GM21390 (cell line): ENCODE results near the gene BACH1.
A peak's percentile ranks its signal among the peaks of the same experiment; 100 is the strongest.

Source experiments
- ATAC-seq: cut with Tn5 transposase; IDR thresholded peaks from one replicate; pipeline ENCODE4 v1.9.1; 2021; ENCODE audit not compliant: unreplicated experiment

The BACH1 gene

DNA sequence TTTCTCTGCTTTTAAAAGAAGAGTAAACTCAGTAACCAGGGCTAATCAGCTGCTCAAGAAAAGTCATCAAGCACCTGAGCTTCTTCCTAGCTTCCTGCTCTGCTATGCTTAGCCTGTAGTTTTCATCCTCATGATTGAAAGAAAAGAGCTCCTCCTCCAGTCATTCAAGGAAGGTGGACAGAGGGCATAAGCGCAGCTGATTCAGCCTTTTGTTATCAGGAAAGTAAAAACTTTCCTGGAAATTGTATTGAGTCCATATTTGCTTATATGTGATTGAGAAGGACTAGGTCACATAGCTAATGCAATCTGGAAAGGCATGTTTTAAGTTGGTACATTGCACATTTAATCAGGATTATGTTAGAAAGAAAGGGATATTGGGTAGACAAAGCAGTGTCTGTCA lies 8.5 kb upstream of the BACH1 start:
- ATAC-seq = no peak

DNA sequence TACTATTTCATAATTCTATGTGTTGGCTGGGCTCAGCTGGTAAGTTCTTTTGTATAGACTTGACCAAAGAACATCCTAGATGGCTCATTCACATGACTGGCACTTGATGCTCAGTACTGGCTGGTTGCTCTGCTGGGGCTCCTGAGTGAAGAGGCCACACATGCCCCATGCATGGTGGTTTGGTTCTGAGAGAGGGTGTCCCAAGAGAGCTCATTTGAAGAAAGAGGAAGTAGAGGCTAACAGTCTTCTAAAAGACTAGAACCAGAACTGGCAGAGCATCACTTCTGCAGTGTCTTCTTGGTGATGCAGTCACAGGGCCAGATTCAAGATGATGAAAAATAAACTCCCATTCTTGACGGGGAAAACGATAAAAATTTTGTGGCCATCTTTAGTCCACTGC lies 5.2 kb upstream of the BACH1 start:
- ATAC-seq = peak; percentile 88

DNA sequence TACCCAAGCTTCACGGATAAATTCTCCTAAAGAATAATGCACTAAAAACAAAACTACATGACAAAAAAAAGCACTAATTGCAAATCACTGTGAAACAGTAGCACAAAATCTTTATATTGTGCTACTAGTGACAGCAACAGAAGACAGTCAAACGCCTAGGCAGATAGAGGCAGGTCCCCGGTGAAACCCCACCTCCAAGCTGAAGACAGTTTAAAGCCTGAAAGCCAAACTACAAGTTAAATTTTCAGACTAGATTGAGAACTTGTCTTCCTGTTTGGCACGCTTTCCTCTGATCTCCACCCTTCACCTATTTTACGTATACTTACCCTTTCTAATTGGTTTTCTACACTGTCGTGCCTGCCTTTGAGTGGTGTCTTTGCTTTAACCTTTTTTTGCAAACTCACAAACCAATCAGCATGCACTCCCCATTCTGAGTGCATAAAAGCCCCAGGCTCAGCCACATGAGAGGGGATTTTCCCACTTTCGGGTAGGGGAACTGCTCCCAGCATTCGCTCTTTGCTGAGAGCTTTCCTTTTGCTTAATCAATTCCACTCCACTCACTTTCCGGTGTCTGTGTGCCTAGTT lies 3.6 kb upstream of the BACH1 start:
- no peak for ATAC-seq

DNA sequence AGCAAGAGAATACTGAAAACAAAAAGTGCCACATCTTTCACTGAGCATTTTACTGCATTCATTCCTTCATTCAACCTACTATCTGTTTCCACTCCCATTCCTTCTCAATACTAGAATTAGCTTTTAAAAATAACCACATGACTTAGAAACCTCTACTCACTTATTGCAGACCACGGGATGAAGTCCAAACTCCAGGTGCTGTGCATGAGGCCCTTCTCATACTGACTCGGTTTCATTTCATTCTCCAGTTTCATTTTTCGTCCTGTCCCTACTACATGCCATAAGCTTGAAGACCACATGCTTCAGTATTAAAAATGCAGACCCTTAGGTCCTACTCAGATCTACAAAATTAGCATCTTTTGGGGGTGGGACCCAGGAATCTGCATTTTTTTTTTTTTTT lies 2.3 kb upstream of the BACH1 start:
- no peak for ATAC-seq

DNA sequence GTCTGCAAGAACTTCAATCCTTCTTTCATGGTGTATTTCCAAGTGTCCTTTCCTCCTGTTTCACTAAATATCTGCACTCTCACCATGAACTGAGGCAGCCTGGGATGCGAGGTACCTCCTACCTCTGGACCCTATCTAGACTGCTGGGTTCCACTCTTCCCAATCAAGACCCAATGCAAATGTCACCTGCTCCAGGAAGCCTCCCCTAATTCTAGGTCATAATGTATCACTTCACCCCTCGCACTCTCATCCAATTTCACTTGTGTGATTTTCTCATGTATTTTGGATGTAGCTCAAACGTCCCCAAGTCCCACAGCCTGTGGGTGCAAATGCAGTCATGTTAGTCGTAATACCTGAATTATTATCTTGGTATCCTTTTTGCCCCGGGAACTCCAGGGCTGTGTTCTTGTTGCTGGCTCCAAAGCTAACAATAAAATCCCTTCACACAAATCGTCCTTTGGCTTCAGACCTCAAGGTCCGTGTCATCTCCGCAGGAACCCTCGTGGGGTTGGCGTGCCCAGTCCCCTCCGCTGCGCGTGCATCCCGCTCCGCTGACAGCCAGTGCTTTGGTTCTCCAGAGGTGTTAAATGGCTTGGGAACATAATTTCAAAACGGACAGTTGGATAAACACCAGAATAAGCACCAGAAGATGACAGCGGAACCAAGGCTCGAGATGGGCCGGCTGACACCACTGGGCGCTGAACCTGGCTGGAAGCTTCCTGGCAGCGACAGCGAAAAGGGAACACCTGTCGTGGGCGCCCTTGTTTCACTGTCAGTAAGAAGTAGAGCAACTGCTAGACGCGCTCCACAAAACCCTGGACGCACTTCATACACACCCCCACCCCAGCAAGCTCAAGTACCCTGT lies 1.0 kb upstream of the BACH1 start:
- no peak for ATAC-seq

DNA sequence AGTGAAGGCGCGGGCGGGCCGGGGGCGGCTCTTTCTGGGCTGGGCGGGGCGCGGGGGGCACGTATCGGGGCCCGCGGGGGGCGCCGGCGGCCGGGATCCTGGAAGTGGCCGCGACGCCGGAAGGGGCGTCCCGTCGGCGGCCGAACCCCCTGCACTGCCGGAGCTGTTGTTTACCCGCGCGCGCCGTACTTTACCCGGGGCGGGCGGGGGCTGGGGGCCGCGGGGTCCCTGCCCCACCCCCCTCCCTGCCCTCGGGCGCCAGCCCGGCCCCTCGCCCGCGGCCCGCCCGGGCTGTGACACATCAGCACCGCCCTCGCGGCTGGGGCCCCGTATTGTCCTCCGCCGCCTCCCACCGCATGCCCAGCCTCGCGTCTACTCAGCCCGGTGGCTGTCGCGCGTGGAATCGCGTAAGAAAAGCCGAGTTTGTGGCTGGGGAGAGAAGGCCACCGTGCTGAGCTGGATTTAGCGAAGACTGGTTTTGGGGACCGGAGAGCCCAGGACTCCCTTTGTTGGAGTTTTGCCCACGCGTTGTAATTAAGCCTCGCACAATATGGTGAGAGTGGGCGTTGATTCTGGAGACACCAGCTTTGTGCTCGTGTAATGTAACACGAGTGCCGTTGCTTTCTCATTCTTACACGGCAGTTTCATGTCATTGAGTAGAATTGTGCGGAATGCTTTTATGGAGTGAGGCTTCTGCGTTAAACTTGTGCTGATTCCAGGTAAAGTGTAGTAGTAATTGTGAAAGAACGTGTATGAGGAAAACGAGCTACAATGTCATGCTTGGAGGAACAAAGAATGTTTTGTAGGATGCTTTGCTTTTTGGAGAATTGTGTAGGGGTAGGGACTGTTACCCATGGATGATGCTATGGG lies 559 bp downstream of the BACH1 start:
- ATAC-seq = peak; percentile 12

DNA sequence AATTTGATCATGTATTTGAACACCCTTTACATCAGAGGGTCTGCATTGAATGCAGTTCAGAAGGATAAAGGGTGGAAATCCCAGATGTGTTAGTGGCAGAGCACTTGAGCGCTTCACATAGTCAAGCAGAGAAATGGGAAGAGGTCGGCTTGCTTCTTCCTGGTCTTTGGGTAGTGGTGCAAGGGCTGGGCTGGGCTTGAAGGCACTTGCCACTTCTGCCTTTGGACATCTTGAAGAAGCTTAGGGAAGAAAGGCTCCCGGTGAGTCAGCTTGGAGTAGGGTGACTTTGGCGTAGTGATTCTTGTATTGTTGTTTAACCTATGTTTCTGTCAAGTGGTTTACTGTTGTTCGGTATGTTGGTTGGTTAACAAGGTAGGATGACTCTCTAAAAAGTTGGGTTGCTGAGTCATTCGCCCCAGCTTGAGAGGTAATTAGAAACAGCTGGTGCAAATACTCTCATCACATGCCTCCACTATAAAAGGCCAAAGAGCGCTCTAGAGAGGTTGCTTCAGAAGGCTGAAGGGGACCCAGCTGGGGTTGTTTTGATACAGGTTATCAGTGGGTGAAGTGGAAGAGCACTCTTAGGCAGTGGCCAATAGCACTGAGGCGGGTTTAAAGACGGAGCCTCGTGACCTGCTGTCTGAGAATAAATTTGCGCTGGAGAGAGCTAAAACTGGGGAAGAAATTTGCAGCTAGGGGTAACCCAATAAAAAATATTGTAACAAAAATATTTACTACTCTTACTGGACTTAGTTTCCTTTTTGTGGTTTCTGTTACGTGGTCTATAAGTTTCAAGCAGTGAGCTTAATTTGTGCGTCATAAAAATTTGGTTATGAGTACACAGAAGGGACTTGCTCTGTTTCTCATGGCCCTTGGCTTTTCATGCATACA lies 1.4 kb downstream of the BACH1 start:
- peak; percentile 70 for ATAC-seq

DNA sequence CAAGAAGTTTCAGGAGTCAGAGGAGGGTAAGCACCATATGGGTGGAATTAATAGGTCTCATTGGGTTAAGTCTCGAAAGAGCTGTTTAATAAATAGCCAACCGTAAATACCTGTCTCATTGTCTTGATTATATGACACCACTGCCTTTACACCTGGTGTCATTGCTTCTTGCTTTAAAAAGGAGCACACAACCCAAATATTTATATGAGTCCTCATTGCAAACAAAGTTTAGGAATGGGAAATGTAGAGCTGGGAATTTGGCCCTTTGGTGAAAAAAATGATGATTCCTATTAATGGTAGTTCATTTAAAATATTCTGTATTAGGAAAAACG lies 2.1 kb downstream of the BACH1 start:
- ATAC-seq = no peak

DNA sequence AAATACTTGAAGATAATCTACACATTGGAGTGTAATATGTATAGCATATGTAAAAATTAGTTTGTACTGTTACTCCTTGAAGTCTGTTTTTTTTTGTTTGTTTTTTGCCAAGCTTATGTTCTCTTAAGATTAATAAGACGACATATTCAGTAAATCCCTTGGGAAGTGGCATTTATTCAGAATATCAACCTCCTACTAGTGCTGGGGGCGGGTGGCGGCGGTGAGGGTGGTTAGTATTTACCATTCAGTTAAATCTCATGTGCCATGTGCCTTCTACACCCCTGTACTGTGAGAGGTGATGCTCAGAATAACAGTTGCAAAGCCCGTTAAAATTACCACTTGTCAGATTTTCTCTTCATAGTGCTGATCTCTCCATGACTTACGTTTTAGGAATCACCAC lies 3.0 kb downstream of the BACH1 start:
- no peak for ATAC-seq

DNA sequence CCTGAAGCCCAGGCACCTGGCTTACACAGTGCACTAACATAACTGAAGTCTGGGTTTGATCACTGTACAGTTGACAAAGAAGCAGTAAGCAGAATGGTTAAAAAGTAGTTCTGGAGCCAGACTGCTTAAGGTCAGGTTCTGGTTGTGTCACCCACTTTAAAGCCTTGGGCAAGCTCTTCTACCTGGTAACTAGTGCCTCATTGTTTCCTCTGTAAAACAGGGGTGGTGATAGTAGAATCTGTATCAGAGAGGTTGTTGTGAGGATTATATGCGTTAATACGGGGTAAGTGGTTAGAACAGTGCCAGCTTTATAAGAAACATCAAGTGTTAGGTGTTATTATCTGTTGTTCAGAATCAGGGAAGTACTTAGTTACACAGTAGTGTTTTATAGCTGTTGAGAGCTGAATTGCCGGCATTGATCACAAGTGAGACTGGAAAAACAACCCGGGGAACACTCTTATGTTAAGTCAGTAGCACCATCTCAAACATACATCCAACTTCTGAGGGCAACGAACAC lies 3.7 kb downstream of the BACH1 start:
- ATAC-seq = no peak

DNA sequence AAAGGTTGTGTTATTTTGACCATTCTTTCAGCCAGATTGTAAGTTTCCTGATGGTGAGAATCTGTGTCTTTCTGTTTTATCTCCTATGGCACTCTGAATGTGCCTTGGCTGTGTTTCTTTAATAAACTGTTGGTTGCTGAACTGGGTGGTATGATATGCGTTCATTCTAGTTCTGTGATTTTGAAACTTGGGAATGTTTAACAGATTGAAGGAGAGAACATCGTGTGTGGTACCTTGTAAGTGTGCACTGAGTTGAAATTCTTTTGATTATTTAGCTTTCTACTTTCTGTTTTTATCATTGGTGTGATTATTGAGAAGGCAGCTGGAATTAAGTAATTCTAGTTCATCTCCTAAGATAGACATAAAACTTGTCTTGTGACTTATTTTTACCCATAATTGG lies 4.6 kb downstream of the BACH1 start:
- ATAC-seq = no peak

DNA sequence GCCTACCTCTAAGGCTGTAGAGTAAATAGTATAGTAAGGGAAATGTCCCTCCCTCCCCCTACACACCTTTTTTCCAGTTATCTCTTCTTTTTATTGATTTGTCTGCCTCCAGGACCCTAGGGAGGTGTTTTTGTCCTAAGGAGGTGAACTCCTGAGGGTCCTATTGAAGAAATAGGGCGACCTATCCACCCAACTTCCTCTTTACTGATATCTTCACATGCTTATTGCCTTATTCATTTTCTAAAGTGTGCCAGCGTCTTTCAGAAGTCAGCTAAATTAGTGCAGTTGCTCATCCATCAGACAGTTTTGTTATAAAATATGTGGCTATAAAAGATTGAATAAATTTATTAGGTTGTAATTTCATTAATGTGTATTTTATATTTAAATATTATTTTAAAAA lies 5.9 kb downstream of the BACH1 start:
- no peak for ATAC-seq

DNA sequence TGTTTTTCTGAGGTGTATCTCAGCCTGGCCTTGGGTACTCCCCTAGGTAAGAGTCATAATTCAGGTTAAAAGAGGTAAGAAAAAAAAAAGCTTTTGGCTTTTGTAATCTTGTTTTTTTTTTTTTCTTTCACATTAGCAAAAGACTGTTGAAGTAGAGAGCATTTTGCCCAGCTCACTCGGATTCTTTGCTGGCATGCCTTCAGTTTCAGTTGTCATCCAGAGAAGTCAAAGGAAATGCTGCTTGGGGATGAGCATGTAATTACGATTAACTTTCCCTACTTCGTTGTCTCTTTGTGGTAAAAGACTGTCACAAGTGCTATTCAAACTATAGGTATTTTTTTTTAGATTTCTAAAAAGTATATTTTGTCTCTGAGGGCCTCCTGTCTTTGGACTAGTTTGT lies 6.3 kb downstream of the BACH1 start:
- no peak for ATAC-seq

DNA sequence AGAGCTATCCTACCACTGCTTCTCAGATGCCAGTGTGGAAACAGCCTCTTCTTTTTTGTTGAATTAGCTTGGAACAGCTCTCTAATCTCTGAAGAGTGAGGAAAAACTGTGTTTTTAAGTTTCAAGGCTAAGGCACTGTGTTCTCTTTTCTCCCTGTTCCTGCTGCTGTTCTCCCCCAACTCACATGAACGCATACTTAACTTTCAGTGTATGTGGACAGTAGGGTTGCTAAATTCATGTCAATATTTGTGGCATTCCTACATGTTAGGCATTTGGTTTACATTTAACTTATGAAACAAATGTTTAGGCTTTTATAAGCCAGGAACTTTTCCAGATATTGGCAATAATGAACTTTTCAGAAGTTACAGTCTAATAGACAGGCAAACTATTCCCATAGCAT lies 6.8 kb downstream of the BACH1 start:
- no peak for ATAC-seq

DNA sequence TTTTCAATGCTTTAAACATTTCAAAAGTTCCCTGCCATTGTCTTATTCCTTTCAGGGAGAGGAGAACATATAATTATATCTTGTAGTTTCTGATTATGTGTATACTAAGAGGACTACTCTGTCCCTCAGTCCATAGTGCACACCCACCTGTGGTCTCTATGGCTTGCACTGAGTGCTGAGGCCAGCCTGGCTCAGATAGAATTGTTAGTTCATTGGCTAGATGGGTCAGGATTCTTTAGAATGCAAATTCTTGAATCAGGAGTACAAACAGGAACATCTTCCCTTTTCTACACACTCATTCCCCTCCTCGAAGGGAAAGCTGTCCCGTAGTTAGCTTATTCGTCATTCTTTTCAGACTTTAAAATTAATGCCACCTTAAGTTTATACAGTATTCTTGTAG lies 8.2 kb downstream of the BACH1 start:
- no peak for ATAC-seq

DNA sequence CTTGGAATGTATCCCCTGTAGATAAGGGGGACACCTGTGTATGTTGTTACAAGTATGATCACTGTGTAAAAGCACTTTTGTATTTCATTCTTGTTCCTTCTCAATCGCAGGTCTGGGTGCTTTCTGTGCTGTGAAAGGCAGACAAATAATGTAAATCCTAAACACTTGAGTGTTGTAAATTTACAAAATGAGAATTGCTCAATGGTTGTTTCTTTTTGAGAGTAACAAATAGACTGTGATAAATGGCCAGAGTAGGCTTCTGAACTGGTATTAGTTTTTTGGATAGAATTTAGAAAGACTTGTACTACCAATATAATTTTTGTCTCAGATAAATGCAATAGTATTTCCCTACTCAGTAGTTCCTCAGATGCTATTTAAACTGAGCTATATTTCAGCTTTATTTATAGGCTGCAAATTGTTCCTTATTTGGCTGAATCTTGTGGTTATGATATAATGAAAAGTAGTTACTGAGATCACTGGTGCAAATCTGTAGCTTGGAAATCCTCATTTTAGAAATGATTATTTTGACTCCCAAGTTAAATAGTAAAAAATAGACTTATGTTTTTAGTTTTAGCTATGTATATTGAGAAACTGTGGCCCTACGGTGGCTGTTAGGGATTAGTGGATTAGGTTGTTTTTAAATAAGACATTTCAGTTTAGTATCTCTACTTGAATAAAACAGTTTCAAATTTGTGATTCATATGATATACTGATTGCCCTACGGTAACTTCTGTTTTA lies 9.2 kb downstream of the BACH1 start:
- ATAC-seq = no peak

DNA sequence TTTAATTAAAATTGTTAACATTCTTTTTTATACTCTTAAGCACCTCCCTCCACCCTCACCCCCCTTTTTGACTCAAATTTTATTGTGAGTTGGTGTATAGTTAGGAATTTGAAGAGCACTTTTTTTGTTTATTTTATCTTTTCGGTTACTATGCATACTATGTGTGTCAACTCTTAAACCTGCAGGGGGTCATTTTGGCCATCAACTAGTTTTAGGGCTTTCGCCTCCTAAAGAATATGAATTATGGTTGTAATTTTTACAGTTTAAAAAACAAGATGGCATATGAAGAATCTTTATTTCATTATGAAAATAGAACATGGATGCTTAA lies 9.7 kb downstream of the BACH1 start:
- ATAC-seq = no peak

DNA sequence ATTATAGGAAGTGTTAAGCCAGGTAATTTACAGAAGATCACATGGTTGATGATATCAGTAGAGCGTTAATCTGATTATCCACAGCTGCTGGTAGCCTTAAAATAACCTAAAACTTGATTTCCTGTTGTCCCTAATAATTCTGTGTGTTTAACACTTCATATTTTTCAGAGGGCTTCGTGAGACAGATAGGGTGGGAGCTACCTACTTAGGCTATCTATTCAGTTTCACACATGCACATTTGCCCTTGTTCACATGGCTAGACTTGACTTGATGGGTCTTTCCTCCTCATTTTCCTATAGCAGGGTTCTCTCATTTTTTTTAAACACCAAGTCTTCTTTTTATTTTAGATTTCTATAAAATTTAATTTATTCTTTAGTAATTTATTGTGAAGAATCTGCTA lies 11.0 kb downstream of the BACH1 start:
- ATAC-seq = no peak

DNA sequence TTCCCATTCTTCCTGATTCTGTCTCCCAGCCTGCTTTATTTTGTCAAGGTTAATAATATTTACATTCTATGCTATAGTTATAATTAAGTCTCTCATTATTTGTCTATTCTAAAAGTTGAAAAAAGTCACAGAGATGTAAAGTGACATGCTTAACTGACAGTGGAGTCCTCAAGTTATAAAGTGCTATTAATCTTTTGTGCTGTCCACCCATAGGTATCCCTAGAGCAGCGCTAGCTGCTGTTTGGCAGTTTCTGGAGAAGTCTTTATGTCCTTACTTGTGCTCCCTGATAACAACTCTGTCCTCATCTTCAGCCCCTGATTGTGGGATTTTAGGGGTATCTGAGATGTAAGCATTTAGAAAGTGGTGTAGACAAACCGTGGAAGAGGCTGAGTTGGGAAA lies 13.1 kb downstream of the BACH1 start:
- ATAC-seq = no peak

DNA sequence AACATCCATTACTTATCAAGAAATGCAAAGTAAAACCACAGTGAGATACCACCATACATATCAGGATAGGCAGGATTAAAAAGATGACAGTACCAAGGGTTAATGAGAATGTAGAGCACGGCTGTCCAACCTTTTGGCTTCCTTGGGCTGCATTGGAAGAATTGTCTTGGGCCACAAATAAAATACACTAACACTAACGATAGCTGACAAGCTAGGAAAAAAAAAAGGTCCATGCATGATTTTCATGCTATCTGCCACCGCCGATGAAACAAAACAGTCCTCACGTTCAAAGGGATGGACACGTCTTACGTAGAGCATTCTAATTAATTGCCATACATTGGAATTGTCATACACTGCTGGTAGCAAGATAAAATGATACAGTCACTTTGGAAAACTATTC lies 14.3 kb downstream of the BACH1 start:
- ATAC-seq = no peak
